MCF 10A (cell line): ENCODE results near the gene MLLT10. TPM values are rescaled to one million over a fixed set of nuclear protein-coding genes. Genes with fewer than 3 reads are reported as not detected.
"Not testable (repeated sequence)": the region's sequence is repeated elsewhere in the genome, so short reads cannot be mapped to it uniquely, and the experiment has no call there.

ENCODE experiments used
- BruUV-seq: library from RNA; stranded (reverse); fragments of 400-500 nt; replicated peaks from 2 replicates; lab custom pipeline; 2021; lab: Mats Ljungman, UMichigan
- CTCF ChIA-PET: fragments of 300-600 bp; sonication (Branson Sonifier 250); formaldehyde crosslinking; extraction: SDS; loops from one replicate; lab custom pipeline; 2021; ENCODE audit warnings: antibody characterized with exemption, inconsistent platforms; lab: Yijun Ruan, JAX
- POLR2A ChIA-PET: fragments of 300-600, 350-650 bp; sonication (Branson Sonifier 250); formaldehyde crosslinking; extraction: SDS; loops from one replicate; lab custom pipeline; 2020; ENCODE audit warnings: antibody characterized with exemption, inconsistent platforms; lab: Yijun Ruan, JAX
- DNase-seq: peaks from one replicate; pipeline ENCODE4 v3.0.0-alpha.2; 2018; ENCODE audit not compliant: unreplicated experiment
- H3K27ac Mint-ChIP-seq: one replicate; pipeline ENCODE4 v1.8.0; 2022; ENCODE audit warnings: mild to moderate bottlenecking, low read depth, mixed read lengths; ENCODE audit not compliant: unreplicated experiment
- H3K27me3 Mint-ChIP-seq: one replicate; pipeline ENCODE4 v1.8.0; 2022; ENCODE audit warnings: mixed read lengths; ENCODE audit not compliant: insufficient read depth, unreplicated experiment
- H3K36me3 Mint-ChIP-seq: one replicate; pipeline ENCODE4 v1.8.0; 2022; ENCODE audit warnings: mild to moderate bottlenecking, moderate library complexity, mixed read lengths; ENCODE audit not compliant: insufficient read depth, unreplicated experiment
- H3K4me1 Mint-ChIP-seq: one replicate; pipeline ENCODE4 v1.8.0; 2022; ENCODE audit warnings: mixed read lengths; ENCODE audit not compliant: insufficient read depth, unreplicated experiment
- H3K4me3 Mint-ChIP-seq: one replicate; pipeline ENCODE4 v1.8.0; 2022; ENCODE audit warnings: mild to moderate bottlenecking, moderate library complexity, mixed read lengths; ENCODE audit not compliant: unreplicated experiment
- H3K9me3 Mint-ChIP-seq: one replicate; pipeline ENCODE4 v1.8.0; 2022; ENCODE audit warnings: mixed read lengths; ENCODE audit not compliant: unreplicated experiment
- CTCF ChIP-seq: fragments of 200-600 bp; IDR thresholded peaks from one replicate; pipeline ENCODE4 v1.8.0; 2022; ENCODE audit warnings: antibody characterized with exemption, mild to moderate bottlenecking; ENCODE audit not compliant: unreplicated experiment
- intact Hi-C: fragments of 100-400 bp; cut with micrococcal nuclease; formaldehyde crosslinking; loops from 2 replicates; pipeline ENCODE4 v1.14.1; 2022
- total RNA-seq: library from RNA; stranded (reverse); gene quantifications from 2 replicates; pipeline ENCODE4 v1.2.3, GENCODE V29; 2022

The MLLT10 gene
- total RNA-seq, 1 experiment from 2014 or later, result 47.5 TPM

GRCh38 chr10:21534280-21534586, 201 bp downstream of the MLLT10 start:
- intact Hi-C loops, result loop anchor here (5.0 to 10.0 kb wide), 2 partner anchors 191 to 197 kb away; no protein-coding TSS in a partner anchor
- Mint-ChIP-seq H3K4me1 (peaks cover 4% of the 10 kb centered on the region), H3K36me3 (peaks cover 40% of the 10 kb centered on the region)

GRCh38 chr10:21534604-21535493, 817 bp downstream of the MLLT10 start:
- CTCF ChIA-PET, result no interaction called here
- Mint-ChIP-seq H3K4me1 (no peaks in the 10 kb centered on the region), H3K27me3 (no peaks in the 10 kb centered on the region), H3K4me3 (peak overlapping the region; percentile 84), H3K27ac (peak overlapping the region; percentile 97), H3K36me3 (peaks cover 46% of the 10 kb centered on the region), H3K9me3 (no peaks in the 10 kb centered on the region)
- no TSS peak for BruUV-seq
- TF ChIP-seq CTCF, result no peak
- peak; percentile 58 for DNase-seq
- POLR2A ChIA-PET, result interaction anchor here (0.7 to 11.2 kb wide), 2 partner anchors 23 to 38 kb away, joined by 3 to 141 read pairs; no protein-coding TSS in a partner anchor
- intact Hi-C loops, result loop anchor here (5.0 to 10.0 kb wide), 2 partner anchors 190 to 198 kb away; no protein-coding TSS in a partner anchor

More at GRCh38 chr10:21534280-21534586, 201 bp downstream of the MLLT10 start:
- no peak for TF ChIP-seq CTCF
- Mint-ChIP-seq H3K27me3 (no peaks in the 10 kb centered on the region), H3K4me3 (peak overlapping the region; percentile 84), H3K9me3 (no peaks in the 10 kb centered on the region), H3K27ac (peak overlapping the region; percentile 97)
- POLR2A ChIA-PET, result interaction anchor here (0.8 to 11.2 kb wide), 5 partner anchors 9 to 192 kb away, joined by 3 to 141 read pairs (median 4); partner anchors contain the start of gene SKIDA1
- BruUV-seq, result no TSS peak
- DNase-seq, result no peak
- CTCF ChIA-PET, result no interaction called here

- H3K4me1 Mint-ChIP-seq, result no peaks in the 10 kb centered on the region
- CTCF ChIA-PET, result no interaction called here
- no peak for TF ChIP-seq CTCF
- no peaks in the 10 kb centered on the region for H3K9me3 Mint-ChIP-seq
- POLR2A ChIA-PET, result interaction anchor here (0.6 to 0.7 kb wide), 2 partner anchors 24 to 39 kb away, joined by 3 read pairs; no protein-coding TSS in a partner anchor
- intact Hi-C loops, result loop anchor here (10.0 kb wide), 1 partner anchor 189 kb away; no protein-coding TSS in a partner anchor
- no peaks in the 10 kb centered on the region for H3K27me3 Mint-ChIP-seq
- no peak for DNase-seq
- TSS peak; percentile 24 for BruUV-seq
- peaks cover 53% of the 10 kb centered on the region for H3K36me3 Mint-ChIP-seq
- H3K4me3 Mint-ChIP-seq, result peak overlapping the region; percentile 84
- H3K27ac Mint-ChIP-seq, result peak overlapping the region; percentile 75
These were observed 1.5 kb downstream of the MLLT10 start for GRCh38 chr10:21535494-21535965.

- H3K27me3 Mint-ChIP-seq, DNase-seq, H3K27ac Mint-ChIP-seq, H3K9me3 Mint-ChIP-seq, H3K4me1 Mint-ChIP-seq, BruUV-seq: not testable (repeated sequence)
- ChIA-PET CTCF (interaction anchor here (0.7 kb wide), 1 partner anchor 191 kb away, joined by 3 read pairs; no protein-coding TSS in a partner anchor), POLR2A (interaction anchor here (0.6 to 1.1 kb wide), 2 partner anchors 21 to 39 kb away, joined by 3 read pairs; no protein-coding TSS in a partner anchor)
- peak overlapping the region; percentile 84 for H3K4me3 Mint-ChIP-seq
- peaks cover 58% of the 10 kb centered on the region for H3K36me3 Mint-ChIP-seq
- intact Hi-C loops, result loop anchor here (10.0 kb wide), 1 partner anchor 189 kb away; no protein-coding TSS in a partner anchor
These were observed 1.9 kb downstream of the MLLT10 start for GRCh38 chr10:21535976-21536375.
